Vagina (tissue), 2 donors: Measurements from ENCODE around the gene CWF19L1.

Experiments
- CTCF ChIP-seq, 3 experiments: fragments of 450-650 bp in 2 of 3; fragments of 200-600 bp in 1 of 3; sonication (generic) in 1 of 3; IDR thresholded peaks; one replicate each; pipeline ENCODE4 v1.5.1; 2017 to 2019; ENCODE audit warnings: antibody characterized with exemption in 3 of 3, mild to moderate bottlenecking in 2 of 3, moderate library complexity in 2 of 3
- POLR2A ChIP-seq, 2 donors: fragments of 450-650 bp; IDR thresholded peaks; one replicate each; pipeline ENCODE4 v1.6.1; 2017; ENCODE audit warnings: antibody characterized with exemption in 2 of 2, mild to moderate bottlenecking in 2 of 2, moderate library complexity in 2 of 2
- POLR2AphosphoS5 ChIP-seq, 2 donors: sonication (generic); formaldehyde crosslinking; IDR thresholded peaks; one replicate each; pipeline ENCODE4 v1.9.0; 2017; ENCODE audit warnings: antibody characterized with exemption in 2 of 2, mild to moderate bottlenecking in 2 of 2, low read depth in 1 of 2; ENCODE audit not compliant: insufficient read depth in 1 of 2

- TF ChIP-seq CTCF (IDR thresholded peaks at IDR 0.05) (no peak), POLR2A (IDR thresholded peaks at IDR 0.05) (no peak), POLR2AphosphoS5 (IDR thresholded peaks at IDR 0.05; ENCODE audit: insufficient read depth in 1 of 2, low read depth in 1 of 2) (no peak)
Measured at GRCh38 chr10:100265821-100266485, 1.5 kb downstream of the CWF19L1 start.
